Motor neuron (in vitro differentiated cells): Measurements from ENCODE around the gene ITIH3. TPM values are rescaled to one million over a fixed set of nuclear protein-coding genes. Genes with fewer than 3 reads are reported as not detected.

ENCODE experiments used
- ATAC-seq, 8 experiments: fragments of 200-7000 bp; cut with Tn5 transposase; replicated peaks in 6 of 8; 2 replicates each; pipeline ENCODE4 v1.8.0; 2021; ENCODE audit warnings: mild to moderate bottlenecking in 8 of 8, moderate library complexity in 8 of 8
- H3K27ac ChIP-seq, 2 donors: fragments of 250-450 bp; sonication (Bioruptor Pico); 2 replicates each; pipeline ENCODE4 v1.9.0; 2021; ENCODE audit warnings: antibody characterized with exemption in 2 of 2, mild to moderate bottlenecking in 2 of 2, moderate library complexity in 1 of 2
- H3K4me1 ChIP-seq, 2 donors: fragments of 250-450 bp; sonication (Bioruptor Pico); replicated peaks in 1 of 2; 2 replicates each; pipeline ENCODE4 v1.6.1; 2021; ENCODE audit warnings: antibody characterized with exemption in 2 of 2, mild to moderate bottlenecking in 2 of 2, moderate library complexity in 1 of 2
- H3K4me3 ChIP-seq, 5 donors: fragments of 250-450 bp; sonication (Bioruptor Pico); 2 replicates each; pipeline ENCODE4 v1.9.0; 2021; ENCODE audit warnings: antibody characterized with exemption in 5 of 5, mild to moderate bottlenecking in 5 of 5, moderate library complexity in 4 of 5
- WGBS, 10 experiments: fragments of 450-650 bp; shearing (Covaris generic); methylation state at CpG; one replicate each; pipeline ENCODE4 v1.0.0; 2022; 5-methylcytosine and 5-hydroxymethylcytosine counted together
- in situ Hi-C, 9 experiments: fragments of 400-800 bp; cut with MboI; loops; one replicate each; pipeline ENCODE4 v1.15.0; 2021; ENCODE audit warnings: low sequenced_read_pairs in 9 of 9, low pct_unique_long_range_greater_than_20kb in 2 of 9; ENCODE audit not compliant: unreplicated experiment in 9 of 9
- total RNA-seq, 8 experiments: library from RNA; unstranded; fragments of 300-600 nt; gene quantifications; 2 replicates each; pipeline versions ENCODE4 v1.2.3 to v1.2.4, GENCODE V29; 2022

ITIH3 gene
- total RNA-seq, 8 experiments from 2014 or later = 0.22 to 3.3 (median 0.55) TPM

GRCh38 chr3:52848617-52849016 is 54.0 kb downstream of the ITIH3 start:
- in situ Hi-C loops = no loop called here
- Histone ChIP-seq H3K4me3 (no peak overlapping the region), H3K4me1 (peaks cover 3 to 15% of the 10 kb centered on the region in 2 donors), H3K27ac (no peak overlapping the region)
- 25 to 100% (median 80%) methylated on average over 1 to 3 of the region's 7 CpGs; no CpG with 5 or more reads in 2 of the 10 experiments for WGBS, 10 experiments
- peak in 4 of 8 experiments; percentile 65 to 82 (median 76) for ATAC-seq

GRCh38 chr3:52849656-52850055 is 55.1 kb downstream of the ITIH3 start:
- in situ Hi-C loops = loop anchor here in 1 of 9 experiments (25.0 kb wide), 1 partner anchor 238 kb away; no protein-coding TSS in a partner anchor
- ATAC-seq = no peak
- WGBS, 10 experiments = 80 to 96% (median 92%) methylated on average over 1 to 9 of the region's 15 CpGs; no CpG with 5 or more reads in 6 of the 10 experiments
- Histone ChIP-seq H3K4me1 (peaks cover 3 to 6% of the 10 kb centered on the region in 2 donors), H3K27ac (no peak overlapping the region), H3K4me3 (no peak overlapping the region)

- Histone ChIP-seq H3K4me1 (peaks cover 0 to 3% of the 10 kb centered on the region in 2 donors), H3K27ac (no peak overlapping the region), H3K4me3 (no peak overlapping the region)
- in situ Hi-C loops = loop anchor here in 1 of 9 experiments (25.0 kb wide), 1 partner anchor 236 kb away; no protein-coding TSS in a partner anchor
- peak; percentile 26 to 98 (median 57) for ATAC-seq
- WGBS, 10 experiments = 67 to 90% (median 80%) methylated on average over 1 to 2 of the region's 3 CpGs; no CpG with 5 or more reads in 7 of the 10 experiments
Measured at GRCh38 chr3:52851348-52851747, 56.8 kb downstream of the ITIH3 start.

- H3K4me1 ChIP-seq = peaks cover 0 to 3% of the 10 kb centered on the region in 2 donors
- WGBS, 10 experiments = 81 to 100% (median 92%) methylated on average over 1 to 2 of the region's 2 CpGs; no CpG with 5 or more reads in 5 of the 10 experiments
- ATAC-seq = no peak
- H3K4me3 ChIP-seq = no peak overlapping the region
- H3K27ac ChIP-seq = no peak overlapping the region
- in situ Hi-C loops = loop anchor here in 1 of 9 experiments (25.0 kb wide), 1 partner anchor 235 kb away; no protein-coding TSS in a partner anchor
Measured at GRCh38 chr3:52852419-52852818, 57.8 kb downstream of the ITIH3 start.

GRCh38 chr3:52854013-52854412 is 59.4 kb downstream of the ITIH3 start:
- ATAC-seq = no peak
- Histone ChIP-seq H3K27ac (no peak overlapping the region), H3K4me1 (peaks cover 0 to 3% of the 10 kb centered on the region in 2 donors), H3K4me3 (no peak overlapping the region)
- WGBS, 10 experiments = 60 to 100% (median 86%) methylated on average over 1 of the region's 2 CpGs; no CpG with 5 or more reads in 5 of the 10 experiments
- in situ Hi-C loops = loop anchor here in 1 of 9 experiments (25.0 kb wide), 1 partner anchor 233 kb away; no protein-coding TSS in a partner anchor

DNA sequence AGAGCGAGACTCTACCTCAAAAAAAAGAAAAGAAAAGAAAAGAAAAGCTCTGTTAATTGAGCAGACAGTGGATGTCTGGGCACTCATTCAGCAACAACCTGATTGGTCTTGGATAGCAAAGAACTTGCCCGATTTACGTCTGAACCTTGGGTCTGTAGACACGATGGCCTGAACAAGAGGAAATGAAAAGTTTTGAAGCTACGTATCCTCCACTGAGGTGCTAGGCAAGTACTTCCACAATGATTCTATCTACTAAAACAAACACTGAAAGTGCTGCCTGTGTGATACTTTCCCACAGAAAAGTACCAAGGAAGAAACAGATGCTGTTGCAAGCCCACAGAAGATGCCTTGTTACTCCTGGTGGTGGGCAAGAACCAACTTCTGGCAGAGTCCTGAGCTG is 62.1 kb downstream of the ITIH3 start:
- in situ Hi-C loops = loop anchor here in 1 of 9 experiments (25.0 kb wide), 1 partner anchor 231 kb away; no protein-coding TSS in a partner anchor
- 91 to 98% (median 95%) methylated on average over 3 to 5 of the region's 5 CpGs; no CpG with 5 or more reads in 5 of the 10 experiments for WGBS, 10 experiments
- ATAC-seq = no peak
- Histone ChIP-seq H3K4me1 (peaks cover 0 to 3% of the 10 kb centered on the region in 2 donors), H3K4me3 (no peak overlapping the region), H3K27ac (no peak overlapping the region)

DNA sequence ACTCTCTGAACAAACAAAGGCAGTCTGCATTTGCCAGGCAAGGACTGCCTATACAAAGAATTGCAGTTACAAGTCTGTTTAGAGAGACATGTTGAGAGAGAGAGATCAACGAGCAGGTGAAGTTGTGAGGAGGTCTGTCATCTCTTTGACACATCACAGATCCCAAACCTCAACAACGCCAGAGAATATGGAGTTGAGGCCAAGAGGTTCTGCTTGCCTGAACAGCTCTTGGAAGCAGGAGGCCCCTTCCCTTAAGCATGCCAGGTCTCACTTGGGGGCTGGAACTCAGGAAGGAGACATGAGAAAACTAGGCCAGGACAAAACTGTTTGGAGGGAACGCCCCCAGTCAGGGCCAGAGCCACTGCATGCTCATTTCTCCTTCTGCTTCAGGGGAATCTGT is 62.5 kb downstream of the ITIH3 start:
- 42 to 94% (median 80%) methylated on average over 1 to 3 of the region's 3 CpGs; no CpG with 5 or more reads in 3 of the 10 experiments for whole genome bisulfite sequencing, 10 experiments
- ATAC-seq = no peak
- in situ Hi-C loops = loop anchor here in 1 of 9 experiments (25.0 kb wide), 1 partner anchor 230 kb away; no protein-coding TSS in a partner anchor
- Histone ChIP-seq H3K4me1 (peaks cover 0 to 3% of the 10 kb centered on the region in 2 donors), H3K4me3 (no peak overlapping the region), H3K27ac (no peak overlapping the region)

DNA sequence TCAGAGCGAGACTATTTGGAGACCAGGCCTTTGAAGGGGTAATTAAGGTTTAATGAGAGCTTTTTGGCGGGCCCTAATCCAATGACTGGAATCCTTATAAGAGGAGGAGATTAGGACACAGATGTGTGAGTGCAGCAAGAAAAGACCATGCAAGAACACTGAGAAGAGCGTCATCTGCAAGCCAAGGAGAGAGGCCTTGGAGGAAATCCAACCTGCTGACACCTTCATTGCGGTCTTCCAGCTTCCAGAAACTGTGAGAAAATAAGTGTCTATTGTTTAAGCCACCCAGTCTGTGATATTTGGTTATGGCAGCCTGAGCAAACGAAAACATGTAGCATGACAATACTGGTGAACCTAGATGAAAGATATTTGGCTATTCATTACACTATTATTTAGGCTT is 63.3 kb downstream of the ITIH3 start:
- no peak for ATAC-seq
- H3K4me1 ChIP-seq = peaks cover 0 to 3% of the 10 kb centered on the region in 2 donors
- in situ Hi-C loops = loop anchor here in 1 of 9 experiments (25.0 kb wide), 1 partner anchor 229 kb away; no protein-coding TSS in a partner anchor
- WGBS, 10 experiments = 33 to 100% (median 95%) methylated on average over 1 to 5 of the region's 5 CpGs
- no peak overlapping the region for H3K4me3 ChIP-seq
- no peak overlapping the region for H3K27ac ChIP-seq

Other genes with a start within 250 kb of the ITIH3 start
- 100 to 1,000 TPM in 1 of 8 experiments, 10 to 100 TPM in 7; 27.2 to 100 (median 66.9) TPM for gene PBRM1, start 108.9 kb upstream of the ITIH3 start, total RNA-seq
- 100 to 1,000 TPM in 6 of 8 experiments, 10 to 100 TPM in 2; 75.6 to 219 (median 110) TPM for gene GNL3, start 108.8 kb upstream of the ITIH3 start, total RNA-seq
- gene GLT8D1, start 89.0 kb upstream of the ITIH3 start, total RNA-seq = 100 to 1,000 TPM in 1 of 8 experiments, 10 to 100 TPM in 7; 46.9 to 120 (median 66.2) TPM
- 100 to 1,000 TPM; 102 to 216 (median 130) TPM for gene SPCS1, start 88.7 kb upstream of the ITIH3 start, total RNA-seq
- 10 to 100 TPM in 7 of 8 experiments, 1 to 10 TPM in 1; 8.0 to 32.5 (median 20.7) TPM for gene NEK4, start 23.9 kb upstream of the ITIH3 start, total RNA-seq
- gene ITIH1, start 17.2 kb upstream of the ITIH3 start, total RNA-seq = 1 to 10 TPM in 1 of 8 experiments, under 1 TPM in 4, not detected in 3; 0.38 to 1.0 (median 0.66) TPM
- gene ITIH4, start 35.9 kb downstream of the ITIH3 start, total RNA-seq = 1 to 10 TPM; 1.4 to 7.0 (median 2.6) TPM
- gene MUSTN1, start 40.2 kb downstream of the ITIH3 start, total RNA-seq = 1 to 10 TPM in 6 of 8 experiments, under 1 TPM in 1, not detected in 1; 0.38 to 9.3 (median 2.7) TPM
- 10 to 100 TPM in 5 of 8 experiments, 1 to 10 TPM in 3; 7.2 to 27.0 (median 13.3) TPM for gene STIMATE, start 102.8 kb downstream of the ITIH3 start, total RNA-seq